HG02981 (cell line): ENCODE data around the gene ANKRD13C.

Experiments used
- ATAC-seq: cut with Tn5 transposase; IDR thresholded peaks from one replicate; pipeline ENCODE4 v1.9.1; 2021; ENCODE audit warnings: mild to moderate bottlenecking, moderate library complexity; ENCODE audit not compliant: unreplicated experiment

The ANKRD13C gene

DNA sequence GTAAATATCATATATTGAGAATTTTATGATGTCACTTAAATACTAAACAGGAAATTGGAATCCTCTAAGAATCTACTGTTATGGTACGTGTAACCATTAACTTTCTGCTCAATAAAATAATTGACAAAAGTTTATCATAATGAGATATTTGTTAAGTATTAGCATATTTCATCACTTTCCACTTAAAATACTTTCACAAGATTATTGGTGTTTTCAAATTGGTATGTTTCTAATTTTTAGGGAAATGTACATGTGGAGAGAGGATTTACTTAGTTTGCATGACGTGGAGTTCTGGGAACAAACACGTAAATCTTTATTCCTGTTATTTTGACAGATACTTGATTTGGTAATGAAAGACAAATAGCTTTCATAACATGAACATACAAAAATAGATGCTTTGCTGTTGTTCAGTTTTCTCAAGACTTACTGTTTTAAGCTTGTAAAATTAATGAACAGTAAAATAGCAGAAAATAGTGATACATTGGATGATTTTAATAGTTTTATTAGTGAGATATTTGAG is 131.7 kb downstream of the ANKRD13C start:
- no peak for ATAC-seq

DNA sequence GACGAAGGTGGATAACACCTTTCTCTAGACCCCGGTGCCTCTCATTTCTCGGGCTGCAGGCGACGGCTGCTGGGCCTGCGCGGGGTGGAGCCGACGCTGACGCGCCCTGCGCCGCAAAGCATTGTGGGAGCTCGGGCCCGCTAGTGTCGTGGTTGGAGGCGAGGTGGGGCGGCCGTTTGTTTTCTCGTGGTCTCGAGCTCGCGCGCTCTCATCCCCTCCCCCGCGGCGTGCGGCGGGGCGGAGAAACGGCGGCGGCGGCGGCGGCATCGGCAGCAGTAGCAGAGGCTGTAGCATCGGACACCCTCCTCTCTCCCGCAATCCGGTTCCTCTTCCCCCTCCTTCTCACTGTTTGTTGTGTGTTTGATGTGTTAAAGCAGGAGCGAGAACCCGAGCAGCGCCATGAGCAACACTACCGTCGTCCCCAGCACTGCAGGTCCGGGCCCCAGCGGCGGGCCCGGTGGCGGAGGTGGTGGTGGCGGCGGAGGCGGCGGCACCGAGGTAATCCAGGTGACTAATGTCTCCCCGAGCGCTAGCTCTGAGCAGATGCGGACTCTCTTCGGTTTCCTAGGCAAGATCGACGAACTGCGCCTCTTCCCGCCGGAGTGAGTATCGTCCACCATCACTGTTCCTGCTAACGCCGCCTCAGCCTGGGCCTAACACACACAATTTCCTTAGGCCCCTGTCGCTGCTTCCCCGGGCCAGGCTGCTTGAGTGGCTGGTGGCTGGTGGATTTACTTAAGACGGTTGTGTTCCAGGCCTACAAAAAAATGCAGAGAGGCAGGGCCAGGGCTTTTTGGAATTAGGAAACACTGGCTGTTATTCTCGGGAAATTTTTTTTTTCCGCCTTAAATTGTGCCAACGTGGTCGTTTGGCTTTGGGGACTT is 133.0 kb downstream of the ANKRD13C start, which contains the start of gene SRSF11:
Gene SRSF11, plus strand, starts transcription at position 143 of the 884 bp plus-strand sequence. Its CDS starts 257 bp downstream, at position 400.
- peak; percentile 94 for ATAC-seq

DNA sequence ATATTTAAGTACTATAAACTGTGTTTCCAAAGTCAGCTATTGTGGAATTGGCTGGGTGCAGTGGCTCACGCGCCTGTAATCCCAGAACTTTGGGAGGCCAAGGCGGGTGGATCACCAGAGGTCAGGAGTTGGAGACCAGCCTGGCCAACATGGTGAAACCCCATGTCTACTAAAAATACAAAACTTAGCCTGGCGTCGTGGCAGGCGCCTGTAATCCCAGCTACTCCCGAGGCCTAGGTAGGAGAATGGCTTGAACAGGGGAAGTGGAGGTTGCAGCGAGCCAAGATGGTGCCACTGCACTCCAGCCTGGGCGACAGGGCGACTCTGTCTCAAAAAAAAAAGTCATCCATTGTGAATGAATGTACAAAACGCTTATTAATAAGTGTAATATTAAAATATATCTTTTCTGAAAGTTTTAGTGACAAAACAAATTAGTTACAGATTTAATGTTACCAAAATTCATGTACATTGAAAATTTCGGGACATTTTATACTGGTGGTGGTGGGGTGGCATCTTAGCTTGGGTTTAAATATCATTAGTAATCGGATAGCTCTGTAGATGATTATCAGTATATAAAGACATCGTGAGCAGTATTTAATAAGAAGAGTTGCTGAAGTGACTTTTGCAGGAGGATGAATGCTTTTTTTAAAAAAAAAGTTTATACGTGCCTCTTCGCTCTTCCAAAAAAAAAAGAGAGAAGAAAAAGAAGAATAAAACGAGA is 133.8 kb downstream of the ANKRD13C start:
- peak; percentile 5 for ATAC-seq

DNA sequence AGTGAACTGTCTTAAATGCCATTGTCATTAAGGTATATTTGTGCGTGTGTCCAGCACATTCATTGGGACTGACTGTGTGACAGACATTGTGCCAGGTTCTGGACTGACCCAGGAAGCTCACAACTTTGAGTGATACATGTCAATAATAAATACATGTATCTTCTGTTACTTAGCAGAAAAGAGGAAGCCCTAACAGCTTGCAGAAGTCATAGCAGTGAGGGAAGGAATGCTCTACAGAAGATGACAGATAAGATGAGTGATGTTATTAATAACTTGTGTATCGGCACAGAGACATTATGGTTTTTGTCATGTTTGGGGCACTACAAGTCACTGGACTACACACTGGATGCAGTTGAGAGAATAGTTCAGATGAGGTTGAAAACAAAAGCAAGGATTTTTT is 134.5 kb downstream of the ANKRD13C start:
- ATAC-seq = no peak

DNA sequence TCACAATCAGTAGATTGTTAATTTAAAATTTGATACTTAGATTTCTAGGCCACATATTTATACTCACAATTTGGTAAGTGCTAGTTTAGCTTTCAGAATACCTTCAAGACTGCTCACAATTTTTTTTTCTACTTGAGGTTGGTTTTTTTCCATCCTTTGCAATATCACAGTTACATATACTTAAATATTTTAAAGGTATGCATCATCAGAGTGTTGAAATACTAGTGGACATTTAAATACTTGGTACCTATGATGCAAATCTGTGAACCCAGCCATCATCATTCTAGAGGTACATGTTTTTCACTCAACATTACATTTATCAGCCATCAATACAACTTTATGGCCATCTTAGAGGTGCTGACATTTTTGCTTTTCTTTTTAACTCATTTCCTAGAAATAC is 143.0 kb downstream of the ANKRD13C start:
- no peak for ATAC-seq

DNA sequence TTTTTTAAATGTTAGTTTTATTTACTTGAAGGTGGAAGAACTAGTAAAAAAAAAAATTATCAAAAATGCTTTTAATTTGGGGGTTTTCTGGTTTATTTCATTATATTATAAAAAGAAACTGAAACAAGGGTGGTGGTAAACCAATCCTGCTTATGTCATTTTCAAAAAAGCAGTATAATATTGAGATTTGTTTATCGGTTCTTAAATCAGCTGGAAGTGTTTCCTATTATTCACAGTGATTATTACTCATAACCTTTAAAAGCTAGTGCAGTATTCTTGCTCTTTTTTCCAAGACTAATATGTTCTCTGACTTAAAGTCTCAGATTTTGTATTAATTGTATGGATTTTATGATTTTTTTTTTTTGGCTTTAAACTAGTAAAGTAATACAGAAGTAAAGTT is 143.7 kb downstream of the ANKRD13C start:
- ATAC-seq = no peak
